Sigmoid colon (tissue), 7 donors: ENCODE data around the gene POLR1A. TPM values are rescaled to one million over a fixed set of nuclear protein-coding genes. Genes with fewer than 3 reads are reported as not detected.

Source experiments
- DNase-seq: peaks from one replicate; pipeline ENCODE4 v3.0.0-alpha.2; 2019
- H3K27ac ChIP-seq, 4 donors: fragments of 200-600 bp; sonication (generic); one replicate each; pipeline ENCODE4 v1.5.1; 2016 to 2019; ENCODE audit warnings: mild to moderate bottlenecking in 1 of 4
- H3K27me3 ChIP-seq, 3 donors: fragments of 200-600 bp; sonication (generic); one replicate each; pipeline ENCODE4 v1.5.1; 2019; ENCODE audit warnings: mild to moderate bottlenecking in 1 of 3
- H3K36me3 ChIP-seq, 4 donors: fragments of 200-600 bp; sonication (generic); one replicate each; pipeline ENCODE4 v1.5.1; 2016 to 2019
- H3K4me1 ChIP-seq, 4 donors: fragments of 200-600 bp; sonication (generic); one replicate each; pipeline ENCODE4 v1.5.1; 2017 to 2019
- H3K4me3 ChIP-seq, 4 donors: fragments of 200-600 bp; sonication (generic); one replicate each; pipeline ENCODE4 v1.5.1; 2017 to 2019; ENCODE audit warnings: mild to moderate bottlenecking in 2 of 4, moderate library complexity in 1 of 4
- H3K9me3 ChIP-seq, 4 donors: fragments of 200-600 bp in 3 of 4; sonication (generic) in 3 of 4; one replicate each; pipeline versions ENCODE4 v1.5.1 to v1.6.1; 2013 to 2019
- CTCF ChIP-seq, 4 experiments: fragments of 450-650 bp in 3 of 4; fragments of 200-600 bp in 1 of 4; IDR thresholded peaks; one replicate each; pipeline ENCODE4 v1.5.1; 2016 to 2019; ENCODE audit warnings: antibody characterized with exemption in 4 of 4, mild to moderate bottlenecking in 3 of 4, moderate library complexity in 2 of 4
- EP300 ChIP-seq, 4 donors: sonication (generic); formaldehyde crosslinking; IDR thresholded peaks; one replicate each; pipeline ENCODE4 v1.6.1; 2017; ENCODE audit warnings: antibody characterized with exemption in 4 of 4
- POLR2A ChIP-seq, 2 donors: fragments of 450-650 bp; IDR thresholded peaks; one replicate each; pipeline ENCODE4 v1.6.1; 2016; ENCODE audit warnings: antibody characterized with exemption in 2 of 2, mild to moderate bottlenecking in 2 of 2, moderate library complexity in 2 of 2
- POLR2AphosphoS5 ChIP-seq, 4 donors: sonication (generic); formaldehyde crosslinking; IDR thresholded peaks; one replicate each; pipeline ENCODE4 v1.6.1; 2017; ENCODE audit warnings: antibody characterized with exemption in 4 of 4
- WGBS, 2 donors: extraction: QIAGEN DNeasy Blood & Tissue Kit; methylation state at CpG; one replicate each; pipeline ENCODE4 v1.1.7; 2013; 5-methylcytosine and 5-hydroxymethylcytosine counted together
- intact Hi-C: fragments of 100-400 bp; cut with DNase I; formaldehyde crosslinking; loops from one replicate; pipeline ENCODE4 v1.15.1; 2023
- polyA plus RNA-seq, 3 donors: library from polyadenylated mRNA; stranded (reverse); fragments of 200-250 nt; gene quantifications; one replicate each; pipeline ENCODE4 v1.2.3, GENCODE V29; 2013
- total RNA-seq, 4 donors: library from RNA; depleted of rRNA; stranded (reverse); fragments of >200 nt; gene quantifications; one replicate each; pipeline ENCODE4 v1.1.0, GENCODE V29; 2016
- donor health status: healthy with polysubstance abuse.
- donor health status: Bipolar disorder and iron deficiency.
- donor health status: healthy.

POLR1A gene
- total and polyA plus RNA-seq, 7 donors = 1.2 to 17.9 (median 10.1) TPM

DNA sequence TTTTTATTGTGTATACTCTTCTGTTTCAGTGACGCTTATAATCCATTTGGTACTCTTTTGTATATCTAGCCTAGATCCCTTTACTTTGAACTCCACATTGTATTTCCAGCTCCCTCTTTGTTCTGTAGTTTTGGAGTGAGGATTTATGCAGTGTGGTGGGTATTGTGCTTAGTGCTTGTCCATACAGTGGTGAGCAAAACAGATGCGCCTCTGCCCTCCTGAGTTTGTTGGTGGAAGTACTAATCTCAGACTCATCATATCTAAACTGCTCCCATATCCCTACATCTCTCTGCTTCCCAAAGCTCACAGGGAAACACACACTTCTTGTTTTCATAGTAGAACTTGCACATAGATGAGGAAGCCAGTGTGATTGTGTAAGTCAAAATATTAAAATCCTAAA lies 12.4 kb upstream of the POLR1A start:
- Histone ChIP-seq H3K36me3 (peaks cover 33 to 91% (median 57%) of the 10 kb centered on the region in 4 donors), H3K4me1 (peaks cover 0 to 20% (median 12%) of the 10 kb centered on the region in 4 donors), H3K27me3 (no peaks in the 10 kb centered on the region), H3K4me3 (no peak overlapping the region), H3K9me3 (no peaks in the 10 kb centered on the region), H3K27ac (no peak overlapping the region)
- TF ChIP-seq CTCF (IDR thresholded peaks at IDR 0.05) = no peak
- no peak for TF ChIP-seq POLR2A (IDR thresholded peaks at IDR 0.05)
- no peak for TF ChIP-seq EP300 (IDR thresholded peaks at IDR 0.05)
- no peak for TF ChIP-seq POLR2AphosphoS5 (IDR thresholded peaks at IDR 0.05)
- DNase-seq = no peak
- intact Hi-C loops = loop anchor here (10.0 kb wide), 1 partner anchor 483 kb away; no protein-coding TSS in a partner anchor
- WGBS, 2 donors = 95 to 96% methylated on average over 2 of the region's 2 CpGs

- Histone ChIP-seq H3K27ac (peak overlapping the region in 3 of 4 donors; percentile 83 to 85 (median 84)), H3K4me1 (peaks cover 0 to 47% (median 39%) of the 10 kb centered on the region in 4 donors), H3K27me3 (no peaks in the 10 kb centered on the region), H3K9me3 (no peaks in the 10 kb centered on the region), H3K36me3 (peaks cover 0 to 39% (median 5%) of the 10 kb centered on the region in 4 donors), H3K4me3 (peak overlapping the region; percentile 72 to 89 (median 82))
- no peak for TF ChIP-seq EP300 (IDR thresholded peaks at IDR 0.05)
- no peak for TF ChIP-seq POLR2AphosphoS5 (IDR thresholded peaks at IDR 0.05)
- DNase-seq = no peak
- WGBS, 2 donors = 11 to 21% methylated on average over 5 of the region's 5 CpGs
- intact Hi-C loops = loop anchor here (10.0 kb wide), 1 partner anchor 752 kb away; the partner anchor contains the start of genes ELMOD3 and RETSAT
Observed at GRCh38 chr2:86107031-86107430, 1.3 kb upstream of the POLR1A start.

DNA sequence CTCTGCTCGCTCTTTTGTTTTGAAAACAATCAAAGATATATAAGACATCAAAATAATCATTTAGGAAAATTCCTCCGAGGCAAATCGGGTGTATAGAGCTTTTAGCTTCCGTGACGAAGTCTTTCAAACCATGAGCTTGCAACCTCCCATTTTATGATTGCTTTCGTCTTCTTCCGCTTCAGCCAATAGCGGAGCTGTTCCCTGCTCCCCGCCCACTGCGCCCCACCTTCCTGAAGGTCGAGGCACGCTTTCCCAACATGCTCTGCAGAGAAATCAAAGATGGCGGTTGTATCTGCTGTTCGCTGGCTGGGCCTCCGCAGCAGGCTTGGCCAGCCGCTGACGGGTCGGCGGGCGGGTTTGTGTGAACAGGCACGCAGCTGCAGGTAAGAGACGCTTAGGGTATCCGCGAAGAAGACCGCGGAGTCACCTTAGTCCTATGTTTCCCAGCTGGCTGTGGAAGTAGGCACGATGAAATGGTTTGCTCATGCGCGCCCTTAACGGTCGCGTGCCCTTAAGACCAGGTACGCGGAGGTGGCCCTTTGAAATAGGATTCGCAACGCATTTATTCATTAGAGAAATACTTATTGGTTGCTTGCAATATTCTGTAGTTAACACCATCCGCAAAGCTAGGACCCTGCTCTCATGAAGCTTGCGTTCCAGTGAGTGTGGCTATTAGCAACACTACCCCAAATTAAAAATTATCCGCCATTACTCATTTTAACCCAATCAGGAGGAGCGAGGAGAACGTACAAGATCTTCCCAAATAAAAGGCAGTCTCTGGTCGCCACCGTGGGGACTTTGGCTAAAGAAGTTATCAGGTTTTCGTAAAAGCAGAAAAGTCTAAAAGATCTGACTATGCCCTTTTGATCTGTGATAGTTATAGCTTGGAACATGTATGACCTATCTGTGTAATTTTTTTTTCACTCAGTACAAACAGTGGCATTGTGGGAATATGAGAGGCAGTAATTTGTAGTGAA lies 571 bp upstream of the POLR1A start, which contains the start of gene PTCD3:
TSS of gene PTCD3 (plus strand) at position 267 of the 977 bp plus-strand sequence. CDS start at position 280, 13 bp downstream.
- TF ChIP-seq POLR2A (IDR thresholded peaks at IDR 0.05) (peak; percentile 54 to 55), CTCF (IDR thresholded peaks at IDR 0.05) (no peak), POLR2AphosphoS5 (IDR thresholded peaks at IDR 0.05) (peak; percentile 78 to 92 (median 88)), EP300 (IDR thresholded peaks at IDR 0.05) (no peak)

DNA sequence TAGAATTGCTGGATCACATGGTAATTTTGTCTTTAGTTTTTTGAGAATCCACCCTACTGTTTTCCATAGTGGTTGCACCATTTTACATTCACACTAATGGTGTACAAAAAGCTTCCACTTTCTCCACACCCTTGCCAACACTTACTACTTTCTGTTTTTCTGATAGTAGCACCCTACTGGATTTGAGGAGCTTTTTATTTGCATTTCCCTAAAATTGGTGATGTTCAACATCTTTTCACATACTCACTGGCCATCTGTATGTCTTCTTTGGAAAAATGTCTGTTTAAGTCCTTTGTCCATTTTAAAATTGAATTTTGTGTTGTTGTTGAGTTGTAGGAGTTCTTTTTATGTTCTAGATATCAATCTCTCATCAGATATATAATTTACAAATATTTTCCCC lies 3.5 kb downstream of the POLR1A start:
- no peak overlapping the region for H3K4me3 ChIP-seq
- H3K27me3 ChIP-seq = no peaks in the 10 kb centered on the region
- no peak overlapping the region for H3K27ac ChIP-seq
- no peaks in the 10 kb centered on the region for H3K9me3 ChIP-seq
- peaks cover 0 to 34% (median 28%) of the 10 kb centered on the region in 4 donors for H3K4me1 ChIP-seq
- peaks cover 0 to 34% (median 11%) of the 10 kb centered on the region in 4 donors for H3K36me3 ChIP-seq
- intact Hi-C loops = loop anchor here (10.0 kb wide), 1 partner anchor 747 kb away; the partner anchor contains the start of genes ELMOD3 and RETSAT
- TF ChIP-seq EP300 (IDR thresholded peaks at IDR 0.05) (no peak), CTCF (IDR thresholded peaks at IDR 0.05) (no peak), POLR2AphosphoS5 (IDR thresholded peaks at IDR 0.05) (no peak), POLR2A (IDR thresholded peaks at IDR 0.05) (no peak)
- DNase-seq = no peak

More for the DNA sequence above, 571 bp upstream of the POLR1A start, which contains the start of gene PTCD3:
- DNase-seq = peak; percentile 97
- intact Hi-C loops = loop anchor here (10.0 kb wide), 1 partner anchor 751 kb away; the partner anchor contains the start of genes ELMOD3 and RETSAT
- Histone ChIP-seq H3K27ac (peak within 1 kb of the TSS; percentile 83 to 86 (median 84)), H3K4me3 (peak within 1 kb of the TSS; percentile 72 to 89 (median 82)), H3K36me3 (peaks cover 0 to 35% (median under 1%) of the 10 kb centered on the region in 4 donors), H3K4me1 (peaks cover 0 to 47% (median 39%) of the 10 kb centered on the region in 4 donors), H3K9me3 (no peaks in the 10 kb centered on the region), H3K27me3 (no peaks in the 10 kb centered on the region)
- 0 to 1% methylated on average over 44 of the region's 44 CpGs for WGBS, 2 donors

DNA sequence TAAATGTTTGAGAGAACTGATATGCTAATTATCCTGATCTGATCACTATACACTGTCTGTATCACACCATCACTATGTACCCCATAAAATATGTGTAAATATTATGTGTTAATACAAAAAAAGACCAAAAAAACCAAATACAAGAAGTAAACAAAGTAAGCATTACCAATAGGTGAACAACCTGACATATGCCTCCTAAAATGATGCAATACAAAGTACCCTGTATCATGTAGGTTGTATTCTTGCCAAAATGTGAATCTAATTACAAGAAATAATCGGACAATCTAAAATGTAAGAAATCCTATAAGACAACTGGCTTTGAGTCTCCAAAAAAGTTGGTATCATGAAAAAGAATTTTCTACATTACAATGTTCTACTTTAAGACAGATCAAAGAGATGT lies 7.8 kb downstream of the POLR1A start:
- Histone ChIP-seq H3K36me3 (peaks cover 0 to 73% (median 16%) of the 10 kb centered on the region in 4 donors), H3K27ac (no peak overlapping the region), H3K4me1 (peaks cover 0 to 3% (median 1%) of the 10 kb centered on the region in 4 donors), H3K4me3 (no peak overlapping the region), H3K9me3 (no peaks in the 10 kb centered on the region), H3K27me3 (no peaks in the 10 kb centered on the region)
- no peak for DNase-seq
- intact Hi-C loops = no loop called here
- WGBS, 2 donors = 96 to 98% methylated on average over 1 of the region's 1 CpG
- TF ChIP-seq CTCF (IDR thresholded peaks at IDR 0.05) (no peak), EP300 (IDR thresholded peaks at IDR 0.05) (no peak), POLR2AphosphoS5 (IDR thresholded peaks at IDR 0.05) (no peak), POLR2A (IDR thresholded peaks at IDR 0.05) (no peak)
